Measurements from ENCODE around the gene UMOD. TPM values are rescaled to one million over a fixed set of nuclear protein-coding genes. Genes with fewer than 3 reads are reported as not detected.

Gene UMOD
- total and polyA plus RNA-seq, 4 donors: not detected

- Histone ChIP-seq H3K4me3 (ENCODE audit: low read depth in 1 of 3, low read length in 3 of 3) (no peak overlapping the region), H3K36me3 (ENCODE audit: control insufficient read depth in 4 of 4, insufficient read depth in 3 of 4, low read depth in 1 of 4, low read length in 3 of 4) (no peaks in the 10 kb centered on the region), H3K27ac (ENCODE audit: low read depth in 1 of 2, low read length in 2 of 2) (no peak overlapping the region), H3K9me3 (ENCODE audit: control insufficient read depth in 4 of 4, low read length in 3 of 4) (no peaks in the 10 kb centered on the region), H3K4me1 (ENCODE audit: control insufficient read depth in 4 of 4, insufficient read depth in 4 of 4, low read length in 3 of 4) (no peaks in the 10 kb centered on the region), H3K27me3 (ENCODE audit: control insufficient read depth in 4 of 4, insufficient read depth in 4 of 4, low read length in 3 of 4) (no peaks in the 10 kb centered on the region), H3K9ac (ENCODE audit: low read depth in 1 of 2, low read length in 2 of 2) (no peak overlapping the region)
- TF ChIP-seq YY1 (IDR thresholded peaks at IDR 0.05) (no peak), FOXA2 (IDR thresholded peaks at IDR 0.05) (no peak), HNF4G (IDR thresholded peaks at IDR 0.05) (no peak), RAD21 (IDR thresholded peaks at IDR 0.05) (no peak), RXRA (IDR thresholded peaks at IDR 0.05) (no peak), EGR1 (IDR thresholded peaks at IDR 0.05; ENCODE audit: low read depth in 2 of 2) (no peak), HNF4A (conservative IDR thresholded peaks at IDR 0.05) (no peak), SP1 (IDR thresholded peaks at IDR 0.05) (no peak), TAF1 (conservative IDR thresholded peaks at IDR 0.05) (no peak), CTCF (IDR thresholded peaks at IDR 0.05; ENCODE audit: low read depth, low read length, missing input control) (no peak), REST (IDR thresholded peaks at IDR 0.05) (no peak), ZBTB33 (IDR thresholded peaks at IDR 0.05) (no peak), FOXA1 (IDR thresholded peaks at IDR 0.05) (no peak), MAX (IDR thresholded peaks at IDR 0.05) (no peak), NR2F2 (IDR thresholded peaks at IDR 0.05) (no peak), JUND (IDR thresholded peaks at IDR 0.05) (no peak), GABPA (IDR thresholded peaks at IDR 0.05 in 1 of 2, conservative IDR thresholded peaks at IDR 0.05 in 1 of 2) (no peak)
- DNase-seq (ENCODE audit: low spot score): no peak
- 83% methylated on average over 5 of the region's 5 CpGs for WGBS
Observed at GRCh38 chr16:20329392-20330138, 22.9 kb downstream of the UMOD start.

All from liver (tissue), 9 donors.